Karpas-422 (cell line): ENCODE results near the gene KCNA10. TPM values are rescaled to one million over a fixed set of nuclear protein-coding genes. Genes with fewer than 3 reads are reported as not detected.

ENCODE experiments used
- DNase-seq: peaks from one replicate; pipeline ENCODE4 v3.0.0-alpha.2; 2015
- H2AFZ ChIP-seq: fragments of 200-600 bp; sonication (generic); 2 replicates; pipeline ENCODE4 v1.6.1; 2014; ENCODE audit warnings: antibody characterized with exemption, low read length, mixed read lengths
- H3K27ac ChIP-seq: fragments of 200-600 bp; sonication (generic); 2 replicates; pipeline ENCODE4 v1.5.1; 2014; ENCODE audit warnings: mild to moderate bottlenecking, low read length, moderate library complexity
- H3K27me3 ChIP-seq: fragments of 200-600 bp; sonication (generic); 2 replicates; pipeline ENCODE4 v1.6.1; 2014; ENCODE audit warnings: low read length, mixed read lengths
- H3K36me3 ChIP-seq: fragments of 200-600 bp; sonication (generic); 2 replicates; pipeline ENCODE4 v1.6.1; 2014; ENCODE audit warnings: low read length, mixed read lengths; ENCODE audit not compliant: insufficient read depth
- H3K4me1 ChIP-seq: fragments of 200-600 bp; sonication (generic); 2 replicates; pipeline ENCODE4 v1.6.1; 2014; ENCODE audit warnings: mild to moderate bottlenecking, low read length, mixed read lengths
- H3K4me2 ChIP-seq: fragments of 200-600 bp; sonication (generic); 2 replicates; pipeline ENCODE4 v1.6.1; 2014; ENCODE audit warnings: low read length, low read depth, mild to moderate bottlenecking; ENCODE audit not compliant: poor library complexity, severe bottlenecking
- H3K4me3 ChIP-seq: fragments of 200-600 bp; sonication (generic); 2 replicates; pipeline ENCODE4 v1.5.1; 2014; ENCODE audit warnings: mild to moderate bottlenecking, antibody characterized with exemption, low read length, mixed read lengths
- H3K79me2 ChIP-seq: fragments of 200-600 bp; sonication (generic); 2 replicates; pipeline ENCODE4 v1.6.1; 2014; ENCODE audit warnings: mild to moderate bottlenecking, low read length, mixed read lengths
- H3K9ac ChIP-seq: fragments of 200-600 bp; sonication (generic); 2 replicates; pipeline ENCODE4 v1.6.0; 2014; ENCODE audit warnings: low read length
- H3K9me2 ChIP-seq: fragments of 200-600 bp; sonication (generic), shearing (Covaris generic); replicated peaks from 2 replicates; pipeline ENCODE4 v1.6.0; 2014; ENCODE audit warnings: mild to moderate bottlenecking, low read length, moderate library complexity; ENCODE audit not compliant: insufficient read depth
- H3K9me3 ChIP-seq: fragments of 300-700, 200-600 bp; sonication (generic); 2 replicates; pipeline ENCODE4 v1.6.1; 2014; ENCODE audit warnings: low read length, mixed read lengths
- H4K20me1 ChIP-seq: fragments of 200-600 bp; sonication (generic); 2 replicates; pipeline ENCODE4 v1.6.1; 2014; ENCODE audit warnings: mild to moderate bottlenecking, antibody characterized with exemption, low read length, low read depth; ENCODE audit not compliant: insufficient read depth
- total RNA-seq: library from RNA; depleted of rRNA; stranded (reverse); fragments of >200 nt; shearing (Covaris generic); gene quantifications from 2 replicates; pipeline ENCODE4 v1.2.3, GENCODE V29; 2014; ENCODE audit warnings: low replicate concordance

Gene KCNA10
- total RNA-seq, 1 experiment from 2014 or later, result not detected

DNA sequence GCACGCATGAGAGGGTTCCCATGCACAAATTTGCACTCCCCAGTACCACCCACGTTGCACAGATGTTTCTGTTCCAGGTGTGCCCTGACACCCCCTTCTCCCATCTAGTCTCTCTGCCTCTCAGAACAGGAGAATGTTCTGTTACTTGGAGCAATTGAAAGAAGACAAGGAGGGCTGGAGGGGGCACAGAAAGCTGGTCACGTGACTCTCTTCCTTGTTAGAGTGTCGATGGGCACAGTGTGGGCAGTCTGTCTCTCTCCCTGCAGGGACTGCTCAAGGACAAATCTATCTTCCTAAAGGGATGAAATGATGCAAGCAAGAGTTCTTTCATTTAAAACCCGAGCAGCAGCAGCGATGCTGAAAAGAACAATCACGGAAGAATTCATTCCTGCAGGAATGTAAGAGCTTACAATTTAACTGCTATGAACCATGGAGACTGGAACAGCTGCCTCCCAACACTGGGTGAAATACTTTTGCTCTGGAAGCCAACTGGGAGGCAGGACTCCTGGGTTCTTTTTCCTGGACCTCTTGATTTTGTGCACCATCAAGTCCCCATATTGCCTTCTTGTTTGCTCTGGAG is 7.3 kb upstream of the KCNA10 start:
- Histone ChIP-seq H2AFZ (no peak overlapping the region), H3K27me3 (no peaks in the 10 kb centered on the region), H3K9me2 (no peaks in the 10 kb centered on the region), H3K79me2 (no peaks in the 10 kb centered on the region), H3K9me3 (no peaks in the 10 kb centered on the region), H3K36me3 (no peaks in the 10 kb centered on the region), H3K27ac (no peak overlapping the region), H4K20me1 (no peaks in the 10 kb centered on the region), H3K4me3 (no peak overlapping the region), H3K4me1 (peaks cover 9% of the 10 kb centered on the region), H3K4me2 (no peak overlapping the region), H3K9ac (no peak overlapping the region)
- no peak for DNase-seq

DNA sequence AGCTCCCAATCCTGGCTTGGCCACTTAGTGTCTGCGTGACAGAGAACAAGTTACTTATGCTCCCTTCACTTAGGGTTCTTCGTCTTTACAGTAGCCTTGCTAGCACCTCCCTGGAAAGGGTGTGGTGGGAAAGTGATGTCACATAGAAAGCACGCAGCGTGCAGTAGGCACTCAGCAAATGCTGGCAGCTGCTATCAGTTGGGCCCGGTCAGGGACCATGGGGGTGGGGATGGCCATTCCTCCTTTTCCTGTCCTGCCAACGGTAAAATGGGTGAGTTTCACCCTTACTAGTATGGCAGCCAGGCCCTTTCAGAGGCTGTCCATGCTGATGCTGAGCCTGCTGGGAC is 6.2 kb upstream of the KCNA10 start:
- DNase-seq, result no peak
- no peak overlapping the region for H3K4me2 ChIP-seq
- H3K9me2 ChIP-seq, result no peaks in the 10 kb centered on the region
- no peak overlapping the region for H3K27ac ChIP-seq
- H3K4me3 ChIP-seq, result no peak overlapping the region
- H3K79me2 ChIP-seq, result no peaks in the 10 kb centered on the region
- no peak overlapping the region for H2AFZ ChIP-seq
- no peaks in the 10 kb centered on the region for H3K36me3 ChIP-seq
- no peaks in the 10 kb centered on the region for H3K27me3 ChIP-seq
- H3K9me3 ChIP-seq, result no peaks in the 10 kb centered on the region
- no peaks in the 10 kb centered on the region for H4K20me1 ChIP-seq
- peaks cover 9% of the 10 kb centered on the region for H3K4me1 ChIP-seq
- H3K9ac ChIP-seq, result no peak overlapping the region

DNA sequence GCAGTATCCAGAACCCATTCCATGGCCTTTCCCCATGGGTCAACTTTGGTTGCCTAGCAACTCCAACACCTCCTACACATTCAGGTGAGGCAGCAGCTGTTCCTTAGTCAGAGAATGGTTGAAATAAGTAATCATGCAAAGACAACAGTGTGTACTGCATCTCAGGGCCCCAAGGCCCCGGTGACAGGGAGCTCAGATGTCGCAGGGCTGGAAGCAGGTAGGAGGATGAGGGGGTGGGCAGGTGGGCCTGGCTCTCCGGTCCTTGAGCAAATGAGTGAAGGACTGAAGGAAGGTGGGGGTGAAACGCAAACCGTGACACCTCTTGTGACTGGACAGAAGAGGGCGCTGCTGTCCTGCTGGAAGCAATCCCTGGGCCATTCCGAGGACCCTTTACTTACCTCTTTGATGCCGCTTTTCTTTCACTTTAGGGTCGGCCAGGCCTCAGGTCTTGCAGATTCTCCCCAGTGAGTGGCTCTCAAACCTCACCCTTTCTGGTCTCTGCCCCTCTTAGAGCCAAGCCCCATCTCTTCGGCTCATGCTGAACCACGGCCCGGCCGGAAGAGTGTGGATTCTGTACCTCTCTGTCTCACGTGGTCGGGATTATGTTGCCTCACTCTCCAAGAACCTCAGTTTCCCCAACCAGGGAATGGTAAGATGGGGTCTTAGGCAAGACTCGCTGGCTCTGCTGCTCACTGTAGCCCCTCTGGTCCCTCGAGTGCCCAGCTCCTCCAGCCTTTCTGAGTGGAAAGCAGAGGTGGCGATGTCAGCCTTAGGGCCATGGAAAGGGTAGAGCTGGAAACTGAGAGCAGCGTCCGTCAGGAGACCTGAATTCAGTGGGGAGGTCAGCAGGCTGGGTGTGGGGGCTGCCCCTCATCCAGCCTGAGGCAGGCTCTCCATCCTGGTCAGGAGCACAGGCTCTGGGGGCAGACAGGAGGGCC is 5.6 kb upstream of the KCNA10 start:
- Histone ChIP-seq H3K4me2 (peak overlapping the region; percentile 56), H3K79me2 (no peaks in the 10 kb centered on the region), H3K9ac (0 out of 2 replicates have a peak overlapping the region, but pooled peaks have one; percentile 29), H3K4me1 (peaks cover 9% of the 10 kb centered on the region), H3K27me3 (no peaks in the 10 kb centered on the region), H3K9me3 (no peaks in the 10 kb centered on the region), H4K20me1 (no peaks in the 10 kb centered on the region), H3K27ac (no peak overlapping the region), H3K4me3 (peak overlapping the region; percentile 25; the same call in 1 of the 2 replicates), H3K9me2 (no peaks in the 10 kb centered on the region), H3K36me3 (no peaks in the 10 kb centered on the region), H2AFZ (no peak overlapping the region)
- DNase-seq, result peak; percentile 84

DNA sequence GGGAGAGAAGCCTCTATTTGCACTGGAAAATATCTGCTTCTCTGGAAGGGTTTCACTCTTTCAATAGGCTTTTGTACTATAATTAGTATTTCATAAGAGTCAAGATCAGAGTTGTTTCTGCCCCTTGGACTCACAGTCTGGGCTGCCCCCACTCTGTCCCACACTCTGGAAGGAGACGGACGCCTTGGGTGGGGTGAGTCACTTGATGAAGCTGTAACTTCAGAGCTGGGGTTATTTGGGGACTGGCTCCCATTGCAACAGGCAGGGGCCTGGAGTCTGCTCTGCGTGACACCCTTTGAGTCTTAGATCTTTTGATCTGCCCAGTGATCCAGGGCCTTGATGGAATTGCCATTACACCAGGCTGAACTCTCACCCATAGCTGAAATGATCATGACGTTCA is 4.0 kb upstream of the KCNA10 start:
- Histone ChIP-seq H3K27me3 (no peaks in the 10 kb centered on the region), H3K4me1 (peaks cover 9% of the 10 kb centered on the region), H3K4me2 (no peak overlapping the region), H2AFZ (no peak overlapping the region), H3K79me2 (no peaks in the 10 kb centered on the region), H3K4me3 (no peak overlapping the region), H4K20me1 (no peaks in the 10 kb centered on the region), H3K9me3 (no peaks in the 10 kb centered on the region), H3K9ac (no peak overlapping the region), H3K27ac (no peak overlapping the region), H3K9me2 (no peaks in the 10 kb centered on the region), H3K36me3 (no peaks in the 10 kb centered on the region)
- no peak for DNase-seq

DNA sequence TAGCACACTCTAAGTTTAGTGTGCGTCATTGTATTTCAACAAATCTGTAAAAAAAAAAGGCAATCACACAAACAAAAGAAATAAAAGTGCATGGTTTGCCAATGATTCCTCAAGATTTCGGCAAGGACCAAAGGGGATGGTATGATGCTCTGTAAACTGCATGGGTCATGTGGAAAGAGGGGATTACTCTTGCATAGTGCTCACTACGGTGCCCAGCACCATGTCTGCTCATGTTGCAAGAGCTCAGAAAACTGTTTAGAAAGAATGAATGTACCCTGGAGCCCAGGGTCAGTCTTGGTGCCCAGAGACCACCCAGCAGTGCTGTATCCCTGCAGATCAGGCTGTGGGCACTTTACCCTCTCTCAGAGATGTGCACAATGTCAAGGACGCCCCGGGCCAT is 3.6 kb upstream of the KCNA10 start:
- Histone ChIP-seq H3K79me2 (no peaks in the 10 kb centered on the region), H2AFZ (no peak overlapping the region), H3K27ac (no peak overlapping the region), H4K20me1 (no peaks in the 10 kb centered on the region), H3K9ac (no peak overlapping the region), H3K4me3 (no peak overlapping the region), H3K9me2 (no peaks in the 10 kb centered on the region), H3K4me1 (peaks cover 9% of the 10 kb centered on the region), H3K4me2 (no peak overlapping the region), H3K9me3 (no peaks in the 10 kb centered on the region), H3K27me3 (no peaks in the 10 kb centered on the region), H3K36me3 (no peaks in the 10 kb centered on the region)
- DNase-seq, result no peak

DNA sequence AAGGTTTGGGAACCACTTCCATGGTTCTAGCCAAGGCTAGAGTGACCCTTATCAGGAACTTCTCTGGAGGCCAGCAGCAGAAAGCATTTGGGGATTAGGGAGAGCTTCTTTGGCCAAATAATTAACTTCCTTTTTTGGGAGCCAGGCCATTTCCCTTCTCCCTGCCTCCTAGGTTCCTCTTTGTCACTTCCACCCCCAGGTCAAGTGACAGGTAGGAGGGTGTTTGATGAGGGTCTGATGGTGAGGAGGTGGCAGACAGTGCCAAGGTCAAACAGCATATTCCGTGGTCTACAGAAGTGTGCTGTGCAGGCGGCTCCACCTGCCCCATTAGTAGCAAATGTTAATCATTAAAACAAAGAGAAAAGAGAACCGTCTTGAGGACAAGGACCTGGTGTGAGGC is 1.9 kb upstream of the KCNA10 start:
- no peak for DNase-seq
- H4K20me1 ChIP-seq, result no peaks in the 10 kb centered on the region
- peaks cover 4% of the 10 kb centered on the region for H3K4me1 ChIP-seq
- no peaks in the 10 kb centered on the region for H3K9me3 ChIP-seq
- no peak overlapping the region for H3K4me3 ChIP-seq
- H3K27ac ChIP-seq, result no peak overlapping the region
- no peak overlapping the region for H3K9ac ChIP-seq
- no peaks in the 10 kb centered on the region for H3K36me3 ChIP-seq
- no peak overlapping the region for H2AFZ ChIP-seq
- no peaks in the 10 kb centered on the region for H3K79me2 ChIP-seq
- H3K4me2 ChIP-seq, result no peak overlapping the region
- H3K9me2 ChIP-seq, result no peaks in the 10 kb centered on the region
- H3K27me3 ChIP-seq, result no peaks in the 10 kb centered on the region

DNA sequence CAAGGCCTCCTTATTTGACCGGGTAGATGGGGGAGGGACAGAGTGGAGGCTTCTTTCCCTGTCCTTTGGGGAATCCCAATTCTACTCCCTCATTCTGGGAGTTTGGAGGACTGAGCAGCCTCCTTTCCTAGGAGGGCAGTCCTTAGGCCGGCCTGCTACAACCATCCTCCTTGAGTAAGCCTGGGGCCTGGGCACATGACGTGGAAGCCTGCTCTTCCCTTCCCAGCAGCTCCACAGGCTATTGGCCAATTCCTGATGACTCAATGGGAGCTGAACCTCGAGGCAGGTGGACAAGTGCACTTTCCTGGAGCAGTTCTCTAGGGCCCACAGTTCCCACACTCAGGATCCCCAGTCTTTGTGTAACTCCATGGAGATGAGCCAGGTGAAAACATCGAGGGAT is 3.1 kb downstream of the KCNA10 start:
- no peaks in the 10 kb centered on the region for H3K9me3 ChIP-seq
- H4K20me1 ChIP-seq, result no peaks in the 10 kb centered on the region
- H3K36me3 ChIP-seq, result no peaks in the 10 kb centered on the region

DNA sequence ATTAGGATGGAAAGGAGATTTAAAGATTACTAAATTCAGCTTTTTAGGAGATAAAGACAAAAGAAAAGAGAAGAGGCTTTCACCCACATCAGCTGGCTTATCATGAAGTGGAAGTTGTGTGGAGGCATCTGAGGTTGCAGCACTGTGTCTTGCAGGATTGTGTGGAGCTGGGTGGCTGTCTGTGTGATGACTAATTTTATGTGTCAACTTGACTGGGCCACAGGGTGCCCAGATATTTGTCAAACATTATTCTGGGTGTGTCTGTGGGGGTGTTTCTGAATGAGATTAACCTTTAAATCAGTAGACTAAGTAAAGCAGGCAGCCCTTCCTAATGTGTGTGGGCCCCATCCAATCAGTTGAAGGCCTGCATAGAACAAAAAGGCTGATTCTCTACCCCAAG is 3.9 kb downstream of the KCNA10 start:
- no peaks in the 10 kb centered on the region for H3K79me2 ChIP-seq
- DNase-seq, result no peak
- H4K20me1 ChIP-seq, result no peaks in the 10 kb centered on the region
- H3K9me3 ChIP-seq, result no peaks in the 10 kb centered on the region
- H3K27me3 ChIP-seq, result no peaks in the 10 kb centered on the region
- H3K9ac ChIP-seq, result no peak overlapping the region
- H3K9me2 ChIP-seq, result no peaks in the 10 kb centered on the region
- no peaks in the 10 kb centered on the region for H3K36me3 ChIP-seq
- no peak overlapping the region for H3K27ac ChIP-seq
- H2AFZ ChIP-seq, result no peak overlapping the region
- no peak overlapping the region for H3K4me3 ChIP-seq
- H3K4me2 ChIP-seq, result no peak overlapping the region
- no peaks in the 10 kb centered on the region for H3K4me1 ChIP-seq

More for the DNA sequence above, 3.1 kb downstream of the KCNA10 start:
- H3K9me2 ChIP-seq, result no peaks in the 10 kb centered on the region
- H3K79me2 ChIP-seq, result no peaks in the 10 kb centered on the region
- H2AFZ ChIP-seq, result no peak overlapping the region
- H3K27ac ChIP-seq, result no peak overlapping the region
- no peaks in the 10 kb centered on the region for H3K27me3 ChIP-seq
- no peaks in the 10 kb centered on the region for H3K4me1 ChIP-seq
- no peak overlapping the region for H3K9ac ChIP-seq
- no peak overlapping the region for H3K4me3 ChIP-seq
- no peak overlapping the region for H3K4me2 ChIP-seq
- no peak for DNase-seq
